ENCODE measurements around the gene LMOD2. TPM values are rescaled to one million over a fixed set of nuclear protein-coding genes. Genes with fewer than 3 reads are reported as not detected.

Gene LMOD2
- total and polyA plus RNA-seq, 2 experiments from 2014 or later, result not detected

DNA sequence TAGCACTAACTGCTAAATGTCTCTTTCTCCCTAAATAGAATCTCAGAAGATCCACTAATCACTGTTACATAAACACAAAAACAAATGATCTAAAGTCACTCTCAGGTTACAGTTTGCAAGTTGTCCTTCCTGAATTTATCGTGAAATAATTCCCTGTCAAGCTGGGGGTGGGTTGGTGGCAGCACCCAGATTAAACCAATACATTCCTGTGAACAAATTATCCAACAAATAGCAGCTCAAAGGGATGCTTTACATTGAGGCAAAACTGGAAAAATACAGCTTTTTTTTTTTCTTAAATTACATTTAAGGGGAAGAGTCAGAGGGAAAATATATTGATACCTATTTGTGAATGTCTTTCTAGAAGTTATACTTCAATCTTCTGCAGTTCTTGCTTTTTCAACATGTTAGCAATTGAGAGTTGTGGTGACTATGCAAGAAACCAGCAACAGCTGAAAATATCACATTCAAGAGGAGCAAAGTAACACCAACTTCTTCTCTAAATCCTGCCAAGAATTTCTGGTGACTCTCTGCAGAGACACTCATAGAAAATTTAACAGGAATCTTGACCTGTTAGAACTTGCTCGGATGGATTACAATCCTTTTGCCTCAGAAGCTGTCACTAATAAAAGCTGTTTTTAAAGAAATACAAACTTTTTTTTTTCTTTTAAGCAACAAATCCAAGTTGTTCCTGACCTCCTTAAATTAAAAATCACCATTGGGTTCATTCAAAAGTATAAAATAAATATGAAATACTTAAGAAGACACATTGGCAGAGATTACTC, 18.9 kb downstream of the LMOD2 start:
- H2AFZ ChIP-seq, result no peak overlapping the region
- H3K9me3 Mint-ChIP-seq, result no peaks in the 10 kb centered on the region
- H3K9me2 ChIP-seq (ENCODE audit: insufficient read depth), result peaks cover 7% of the 10 kb centered on the region; the same call in 1 of the 2 replicates
- no peak overlapping the region for H3K27ac Mint-ChIP-seq
- no peak overlapping the region for H3K4me2 ChIP-seq
- H3K79me2 ChIP-seq (replicated peaks; ENCODE audit: insufficient read depth), result no peaks in the 10 kb centered on the region
- H3K36me3 ChIP-seq (ENCODE audit: insufficient read depth), result no peaks in the 10 kb centered on the region
- H3K4me3 ChIP-seq, result no peak overlapping the region
- no peak for TF ChIP-seq STAT1 (IDR thresholded peaks at IDR 0.05; ENCODE audit: unreplicated experiment)
- H3F3A ChIP-seq (replicated peaks; ENCODE audit: low read depth), result no peaks in the 10 kb centered on the region
- DNase-seq (ENCODE audit: low spot score), result no peak
- no peak for ATAC-seq
- no peak overlapping the region for H3K4me3 Mint-ChIP-seq
- H3K4me1 Mint-ChIP-seq, result peaks cover 15% of the 10 kb centered on the region; the same call in 2 of the 3 replicates
- H3K27ac ChIP-seq (ENCODE audit: low read depth), result no peak overlapping the region
- no peaks in the 10 kb centered on the region for H3K27me3 ChIP-seq (ENCODE audit: insufficient read depth)
- no peaks in the 10 kb centered on the region for H3K36me3 Mint-ChIP-seq (ENCODE audit: low read depth)
- peaks cover 2% of the 10 kb centered on the region for H3K27me3 Mint-ChIP-seq (ENCODE audit: insufficient read depth, low read depth, poor library complexity)
- peaks cover 9% of the 10 kb centered on the region; the same call in 1 of the 2 replicates for H3K4me1 ChIP-seq (ENCODE audit: insufficient read depth)
- no peaks in the 10 kb centered on the region for H4K20me1 ChIP-seq (replicated peaks; ENCODE audit: insufficient read depth)

DNA sequence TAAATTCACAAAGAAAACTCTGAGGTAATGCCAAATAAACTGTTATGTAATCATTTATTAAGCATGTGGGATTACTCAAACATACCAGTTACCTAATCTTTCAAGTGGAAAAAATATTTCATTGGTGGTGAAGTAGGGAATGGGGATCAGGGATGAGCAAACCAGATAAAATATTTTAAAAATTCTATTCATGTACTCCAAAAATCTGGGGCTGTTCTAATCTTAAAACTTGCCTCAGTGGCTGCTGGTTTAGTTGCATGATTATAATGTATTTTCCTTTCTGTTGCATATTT, 19.5 kb downstream of the LMOD2 start:
- DNase-seq (ENCODE audit: low spot score) (no peak), ATAC-seq (no peak)
- Mint-ChIP-seq H3K9me3 (no peaks in the 10 kb centered on the region), H3K27me3 (ENCODE audit: insufficient read depth, low read depth, poor library complexity) (peaks cover 2% of the 10 kb centered on the region), H3K36me3 (ENCODE audit: low read depth) (no peaks in the 10 kb centered on the region), H3K27ac (no peak overlapping the region), H3K4me3 (no peak overlapping the region), H3K4me1 (peaks cover 20% of the 10 kb centered on the region)
- Histone ChIP-seq H3F3A (replicated peaks; ENCODE audit: low read depth) (no peaks in the 10 kb centered on the region), H3K79me2 (replicated peaks; ENCODE audit: insufficient read depth) (no peaks in the 10 kb centered on the region), H3K4me3 (no peak overlapping the region), H2AFZ (no peak overlapping the region), H4K20me1 (replicated peaks; ENCODE audit: insufficient read depth) (no peaks in the 10 kb centered on the region), H3K4me2 (no peak overlapping the region), H3K9me2 (ENCODE audit: insufficient read depth) (peaks cover 4% of the 10 kb centered on the region; the same call in 1 of the 2 replicates), H3K27me3 (ENCODE audit: insufficient read depth) (no peaks in the 10 kb centered on the region), H3K4me1 (ENCODE audit: insufficient read depth) (0 out of 2 replicates have a peak, but pooled peaks cover 5% of the 10 kb centered on the region), H3K36me3 (ENCODE audit: insufficient read depth) (no peaks in the 10 kb centered on the region), H3K27ac (ENCODE audit: low read depth) (no peak overlapping the region)
- TF ChIP-seq EZH2phosphoT487 (IDR thresholded peaks at IDR 0.05; ENCODE audit: unreplicated experiment) (no peak), STAT1 (IDR thresholded peaks at IDR 0.05; ENCODE audit: unreplicated experiment) (no peak), EZH2 (IDR thresholded peaks at IDR 0.05; ENCODE audit: low read depth, unreplicated experiment) (no peak), ZNF114 (CRISPR knock-in tag; IDR thresholded peaks at IDR 0.05) (no peak), POLR2AphosphoS5 (IDR thresholded peaks at IDR 0.05; ENCODE audit: low read depth) (no peak), ZNF331 (CRISPR knock-in tag; IDR thresholded peaks at IDR 0.05; ENCODE audit: low read depth) (no peak), JUNB (IDR thresholded peaks at IDR 0.05; ENCODE audit: unreplicated experiment) (no peak), NANOG (IDR thresholded peaks at IDR 0.05; ENCODE audit: borderline replicate concordance) (no peak)
- TF ChIP-seq, protein P1, sequence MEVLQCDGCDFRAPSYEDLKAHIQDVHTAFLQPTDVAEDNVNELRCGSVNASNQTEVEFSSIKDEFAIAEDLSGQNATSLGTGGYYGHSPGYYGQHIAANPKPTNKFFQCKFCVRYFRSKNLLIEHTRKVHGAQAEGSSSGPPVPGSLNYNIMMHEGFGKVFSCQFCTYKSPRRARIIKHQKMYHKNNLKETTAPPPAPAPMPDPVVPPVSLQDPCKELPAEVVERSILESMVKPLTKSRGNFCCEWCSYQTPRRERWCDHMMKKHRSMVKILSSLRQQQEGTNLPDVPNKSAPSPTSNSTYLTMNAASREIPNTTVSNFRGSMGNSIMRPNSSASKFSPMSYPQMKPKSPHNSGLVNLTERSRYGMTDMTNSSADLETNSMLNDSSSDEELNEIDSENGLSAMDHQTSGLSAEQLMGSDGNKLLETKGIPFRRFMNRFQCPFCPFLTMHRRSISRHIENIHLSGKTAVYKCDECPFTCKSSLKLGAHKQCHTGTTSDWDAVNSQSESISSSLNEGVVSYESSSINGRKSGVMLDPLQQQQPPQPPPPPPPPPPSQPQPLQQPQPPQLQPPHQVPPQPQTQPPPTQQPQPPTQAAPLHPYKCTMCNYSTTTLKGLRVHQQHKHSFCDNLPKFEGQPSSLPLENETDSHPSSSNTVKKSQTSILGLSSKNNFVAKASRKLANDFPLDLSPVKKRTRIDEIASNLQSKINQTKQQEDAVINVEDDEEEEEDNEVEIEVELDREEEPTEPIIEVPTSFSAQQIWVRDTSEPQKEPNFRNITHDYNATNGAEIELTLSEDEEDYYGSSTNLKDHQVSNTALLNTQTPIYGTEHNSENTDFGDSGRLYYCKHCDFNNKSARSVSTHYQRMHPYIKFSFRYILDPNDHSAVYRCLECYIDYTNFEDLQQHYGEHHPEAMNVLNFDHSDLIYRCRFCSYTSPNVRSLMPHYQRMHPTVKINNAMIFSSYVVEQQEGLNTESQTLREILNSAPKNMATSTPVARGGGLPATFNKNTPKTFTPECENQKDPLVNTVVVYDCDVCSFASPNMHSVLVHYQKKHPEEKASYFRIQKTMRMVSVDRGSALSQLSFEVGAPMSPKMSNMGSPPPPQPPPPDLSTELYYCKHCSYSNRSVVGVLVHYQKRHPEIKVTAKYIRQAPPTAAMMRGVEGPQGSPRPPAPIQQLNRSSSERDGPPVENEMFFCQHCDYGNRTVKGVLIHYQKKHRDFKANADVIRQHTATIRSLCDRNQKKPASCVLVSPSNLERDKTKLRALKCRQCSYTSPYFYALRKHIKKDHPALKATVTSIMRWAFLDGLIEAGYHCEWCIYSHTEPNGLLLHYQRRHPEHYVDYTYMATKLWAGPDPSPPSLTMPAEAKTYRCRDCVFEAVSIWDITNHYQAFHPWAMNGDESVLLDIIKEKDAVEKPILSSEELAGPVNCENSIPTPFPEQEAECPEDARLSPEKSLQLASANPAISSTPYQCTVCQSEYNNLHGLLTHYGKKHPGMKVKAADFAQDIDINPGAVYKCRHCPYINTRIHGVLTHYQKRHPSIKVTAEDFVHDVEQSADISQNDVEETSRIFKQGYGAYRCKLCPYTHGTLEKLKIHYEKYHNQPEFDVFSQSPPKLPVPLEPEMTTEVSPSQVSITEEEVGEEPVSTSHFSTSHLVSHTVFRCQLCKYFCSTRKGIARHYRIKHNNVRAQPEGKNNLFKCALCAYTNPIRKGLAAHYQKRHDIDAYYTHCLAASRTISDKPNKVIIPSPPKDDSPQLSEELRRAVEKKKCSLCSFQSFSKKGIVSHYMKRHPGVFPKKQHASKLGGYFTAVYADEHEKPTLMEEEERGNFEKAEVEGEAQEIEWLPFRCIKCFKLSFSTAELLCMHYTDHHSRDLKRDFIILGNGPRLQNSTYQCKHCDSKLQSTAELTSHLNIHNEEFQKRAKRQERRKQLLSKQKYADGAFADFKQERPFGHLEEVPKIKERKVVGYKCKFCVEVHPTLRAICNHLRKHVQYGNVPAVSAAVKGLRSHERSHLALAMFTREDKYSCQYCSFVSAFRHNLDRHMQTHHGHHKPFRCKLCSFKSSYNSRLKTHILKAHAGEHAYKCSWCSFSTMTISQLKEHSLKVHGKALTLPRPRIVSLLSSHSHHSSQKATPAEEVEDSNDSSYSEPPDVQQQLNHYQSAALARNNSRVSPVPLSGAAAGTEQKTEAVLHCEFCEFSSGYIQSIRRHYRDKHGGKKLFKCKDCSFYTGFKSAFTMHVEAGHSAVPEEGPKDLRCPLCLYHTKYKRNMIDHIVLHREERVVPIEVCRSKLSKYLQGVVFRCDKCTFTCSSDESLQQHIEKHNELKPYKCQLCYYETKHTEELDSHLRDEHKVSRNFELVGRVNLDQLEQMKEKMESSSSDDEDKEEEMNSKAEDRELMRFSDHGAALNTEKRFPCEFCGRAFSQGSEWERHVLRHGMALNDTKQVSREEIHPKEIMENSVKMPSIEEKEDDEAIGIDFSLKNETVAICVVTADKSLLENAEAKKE (CRISPR knock-in tag; IDR thresholded peaks at IDR 0.05), result no peak
- TF ChIP-seq, protein P2, sequence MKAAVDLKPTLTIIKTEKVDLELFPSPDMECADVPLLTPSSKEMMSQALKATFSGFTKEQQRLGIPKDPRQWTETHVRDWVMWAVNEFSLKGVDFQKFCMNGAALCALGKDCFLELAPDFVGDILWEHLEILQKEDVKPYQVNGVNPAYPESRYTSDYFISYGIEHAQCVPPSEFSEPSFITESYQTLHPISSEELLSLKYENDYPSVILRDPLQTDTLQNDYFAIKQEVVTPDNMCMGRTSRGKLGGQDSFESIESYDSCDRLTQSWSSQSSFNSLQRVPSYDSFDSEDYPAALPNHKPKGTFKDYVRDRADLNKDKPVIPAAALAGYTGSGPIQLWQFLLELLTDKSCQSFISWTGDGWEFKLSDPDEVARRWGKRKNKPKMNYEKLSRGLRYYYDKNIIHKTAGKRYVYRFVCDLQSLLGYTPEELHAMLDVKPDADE (IDR thresholded peaks at IDR 0.05), result no peak
